Fibroblast of pulmonary artery (primary cell): ENCODE results near the gene SNN.
A peak's percentile ranks its signal among the peaks of the same experiment; 100 is the strongest.

Experiments
- DNase-seq: peaks from one replicate; pipeline ENCODE4 v3.0.0-alpha.2; 2010; ENCODE audit warnings: low read depth
- H3K4me3 ChIP-seq: replicated peaks from 2 replicates; pipeline ENCODE4 v1.5.1; 2011; ENCODE audit warnings: low read depth, mild to moderate bottlenecking, control low read depth, low read length, moderate library complexity
- TF ChIP-seq, protein P1 (sequence below): IDR thresholded peaks from 2 replicates; pipeline ENCODE4 v1.5.1; 2011; ENCODE audit warnings: mild to moderate bottlenecking, control low read depth, low read length, inconsistent platforms; ENCODE audit errors: missing control alignments

The SNN gene

DNA sequence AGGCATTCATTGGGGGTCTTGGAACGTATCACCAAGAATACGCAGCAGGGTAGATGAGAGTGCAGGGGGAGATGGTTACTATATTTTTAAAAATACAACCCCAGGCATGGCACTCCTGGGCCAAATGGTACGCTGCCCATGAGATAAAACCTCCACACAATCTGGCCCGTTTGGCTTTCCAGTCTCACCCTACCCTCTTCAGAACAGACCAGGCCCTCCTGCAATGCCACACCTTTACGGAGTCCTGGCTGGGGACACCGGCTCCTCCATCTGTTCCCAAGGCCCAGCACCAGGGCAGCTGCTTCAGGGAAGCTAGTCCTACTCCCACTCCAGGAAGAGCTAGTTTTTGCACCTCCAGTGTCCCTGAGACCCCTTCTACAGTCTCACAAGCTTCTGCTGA lies 24.4 kb downstream of the SNN start:
- no peak for DNase-seq
- TF ChIP-seq, protein P1, sequence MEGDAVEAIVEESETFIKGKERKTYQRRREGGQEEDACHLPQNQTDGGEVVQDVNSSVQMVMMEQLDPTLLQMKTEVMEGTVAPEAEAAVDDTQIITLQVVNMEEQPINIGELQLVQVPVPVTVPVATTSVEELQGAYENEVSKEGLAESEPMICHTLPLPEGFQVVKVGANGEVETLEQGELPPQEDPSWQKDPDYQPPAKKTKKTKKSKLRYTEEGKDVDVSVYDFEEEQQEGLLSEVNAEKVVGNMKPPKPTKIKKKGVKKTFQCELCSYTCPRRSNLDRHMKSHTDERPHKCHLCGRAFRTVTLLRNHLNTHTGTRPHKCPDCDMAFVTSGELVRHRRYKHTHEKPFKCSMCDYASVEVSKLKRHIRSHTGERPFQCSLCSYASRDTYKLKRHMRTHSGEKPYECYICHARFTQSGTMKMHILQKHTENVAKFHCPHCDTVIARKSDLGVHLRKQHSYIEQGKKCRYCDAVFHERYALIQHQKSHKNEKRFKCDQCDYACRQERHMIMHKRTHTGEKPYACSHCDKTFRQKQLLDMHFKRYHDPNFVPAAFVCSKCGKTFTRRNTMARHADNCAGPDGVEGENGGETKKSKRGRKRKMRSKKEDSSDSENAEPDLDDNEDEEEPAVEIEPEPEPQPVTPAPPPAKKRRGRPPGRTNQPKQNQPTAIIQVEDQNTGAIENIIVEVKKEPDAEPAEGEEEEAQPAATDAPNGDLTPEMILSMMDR, result no peak
- H3K4me3 ChIP-seq, result no peak overlapping the region

DNA sequence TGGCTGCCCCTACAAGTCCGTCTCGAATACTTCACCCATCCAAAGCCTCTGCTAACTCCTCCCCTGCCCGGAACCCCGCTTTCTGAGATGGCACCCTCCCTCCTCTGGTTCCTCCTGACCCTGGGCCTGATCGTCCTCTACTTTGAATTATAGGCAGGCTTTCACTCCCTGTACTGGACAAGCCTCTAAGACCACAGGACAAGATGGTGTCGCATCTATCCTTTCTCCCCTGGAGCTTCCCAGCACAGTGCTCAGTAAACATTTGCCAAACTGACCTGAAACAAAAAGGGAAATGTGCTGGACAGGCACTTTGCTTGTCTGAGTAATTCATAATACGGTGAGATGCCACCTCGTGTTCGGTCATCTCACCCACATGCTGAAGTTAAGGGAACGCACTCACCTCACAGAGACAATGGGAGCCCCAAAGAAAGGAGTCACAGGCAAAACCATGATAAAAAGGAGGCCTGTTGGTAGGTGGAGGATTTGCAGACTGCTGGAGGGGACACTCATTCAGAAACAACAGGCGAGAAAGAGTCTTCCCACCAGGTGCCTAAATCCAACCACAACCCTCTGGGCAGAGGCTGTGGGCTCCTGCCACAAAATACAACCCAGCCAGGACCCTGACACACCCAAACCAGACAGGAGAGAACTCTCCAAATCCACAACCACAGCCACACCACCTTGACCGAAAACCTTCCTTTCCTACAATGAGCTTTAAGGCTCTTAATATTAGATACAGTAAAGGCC lies 28.2 kb downstream of the SNN start:
- H3K4me3 ChIP-seq, result no peak overlapping the region
- no peak for DNase-seq
- TF ChIP-seq, protein P1, result no peak

DNA sequence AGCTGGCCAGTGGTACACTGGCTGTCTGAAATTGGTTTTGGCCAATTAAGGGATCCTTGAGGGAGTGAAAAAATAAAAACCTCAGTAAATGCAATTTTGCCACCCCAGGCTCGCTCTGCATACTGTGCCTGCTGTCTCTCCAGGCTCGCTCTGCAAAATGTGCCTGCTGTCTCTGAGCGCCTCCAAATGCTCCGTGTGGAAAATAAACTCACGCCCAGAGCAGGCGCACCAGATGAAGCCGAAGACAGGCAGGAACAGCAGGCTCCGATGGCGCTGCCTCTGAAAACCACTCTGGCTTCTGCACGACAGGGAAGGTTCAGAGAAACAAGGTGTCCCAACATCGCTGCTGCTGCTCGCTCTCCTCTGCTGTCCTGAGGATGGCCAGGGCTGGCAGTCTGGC lies 29.1 kb downstream of the SNN start:
- H3K4me3 ChIP-seq, result no peak overlapping the region
- TF ChIP-seq, protein P1, result no peak
- no peak for DNase-seq

DNA sequence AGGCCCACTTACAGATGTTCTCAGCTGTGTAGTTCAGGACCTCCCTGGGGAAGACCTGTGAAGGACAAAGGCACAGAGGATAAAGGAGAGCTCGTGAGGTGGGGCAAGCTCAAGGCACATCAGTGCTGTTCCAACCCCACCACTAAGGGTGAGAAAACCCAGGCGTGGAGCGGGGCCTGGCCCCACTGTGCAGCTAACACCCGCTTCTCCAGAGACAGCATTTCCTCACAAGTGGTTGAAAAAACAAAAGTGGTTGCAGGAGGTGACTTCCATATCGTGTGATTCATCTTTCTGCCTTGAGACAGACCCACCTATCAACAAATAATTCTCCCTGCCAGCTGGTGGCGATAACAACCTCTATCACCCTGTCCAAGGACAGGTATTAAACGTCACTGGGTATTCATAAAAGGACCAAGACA lies 30.0 kb downstream of the SNN start:
- DNase-seq, result no peak
- no peak overlapping the region for H3K4me3 ChIP-seq
- TF ChIP-seq, protein P1, result no peak

DNA sequence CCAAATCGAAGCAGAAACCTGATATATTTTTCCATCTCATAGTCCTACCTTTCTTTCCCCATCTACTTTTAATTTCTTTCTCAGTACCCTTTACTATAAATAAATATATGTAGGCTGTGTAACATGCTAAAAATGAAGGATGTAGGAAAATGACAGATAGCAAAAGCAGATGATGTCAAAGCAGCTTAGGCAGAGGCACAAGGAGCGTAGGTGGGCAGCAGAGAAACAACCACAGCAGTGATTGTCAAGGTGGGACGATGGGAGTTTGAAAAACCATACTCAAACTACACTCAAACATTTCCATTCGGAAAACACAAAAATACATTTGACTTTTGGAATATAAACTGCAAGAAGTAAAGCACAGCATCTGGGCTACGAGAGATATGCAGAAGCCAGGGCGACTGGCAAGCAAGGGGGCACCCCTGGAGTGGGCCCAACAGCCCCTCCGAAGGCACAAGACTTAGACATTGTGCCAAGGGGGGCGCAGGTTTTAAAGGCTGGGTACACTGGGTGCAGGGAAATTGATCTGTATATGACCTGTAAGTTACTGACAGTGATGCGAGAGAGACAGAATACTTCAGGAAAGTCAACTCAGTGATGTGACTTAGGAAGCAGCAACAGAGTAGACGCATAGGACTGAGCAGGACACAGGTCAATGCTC lies 31.1 kb downstream of the SNN start:
- H3K4me3 ChIP-seq, result no peak overlapping the region
- no peak for DNase-seq
- TF ChIP-seq, protein P1, result no peak

DNA sequence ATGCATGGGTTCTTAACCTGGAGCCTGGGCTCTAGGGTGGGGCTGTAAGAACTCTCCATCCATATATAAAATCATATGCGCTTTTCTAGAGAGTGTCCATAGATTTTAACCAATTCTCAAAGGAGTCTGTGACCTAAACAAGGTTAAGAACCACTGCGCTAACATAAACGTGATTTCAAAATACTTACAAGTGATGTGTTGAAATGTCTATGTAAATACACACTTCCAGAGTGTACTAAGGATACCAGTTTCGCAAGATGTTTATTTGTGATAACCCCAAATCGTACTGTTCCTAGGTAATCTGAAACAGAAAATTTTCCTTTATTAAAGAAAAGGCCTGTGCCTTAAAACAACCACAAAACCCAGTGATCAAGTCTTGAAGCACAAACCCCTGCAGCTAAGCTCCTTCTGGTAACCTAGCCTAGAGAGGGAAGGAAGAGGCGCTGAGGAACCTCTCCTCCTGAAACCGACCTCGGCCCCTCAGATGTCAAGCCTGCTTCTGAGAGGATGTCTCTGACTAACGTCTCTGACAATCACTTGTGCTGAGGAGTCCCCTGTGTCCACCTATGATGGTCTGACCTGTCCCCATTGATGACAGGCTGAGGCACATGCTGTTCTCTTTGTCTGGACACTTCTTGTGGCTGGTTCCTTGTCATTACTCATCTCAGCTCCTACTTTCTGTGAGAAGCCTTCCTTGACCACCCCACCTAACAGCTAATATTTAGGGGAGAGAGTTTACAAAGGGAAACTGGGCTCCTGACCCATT lies 32.2 kb downstream of the SNN start:
- no peak overlapping the region for H3K4me3 ChIP-seq
- TF ChIP-seq, protein P1, result no peak
- peak; percentile 37 for DNase-seq
